DOHH2 (cell line): Measurements from ENCODE around the gene TMEM97.

Experiments used
- CTCF ChIP-seq: fragments of 200-600 bp; sonication (generic); IDR thresholded peaks from one replicate; pipeline ENCODE4 v1.5.1; 2014; ENCODE audit warnings: antibody characterized with exemption, mild to moderate bottlenecking, low read depth, low read length; ENCODE audit not compliant: poor library complexity, severe bottlenecking
- EZH2phosphoT487 ChIP-seq: fragments of 200-600 bp; sonication (generic); IDR thresholded peaks from 2 replicates; pipeline ENCODE4 v1.6.1; 2017; ENCODE audit warnings: borderline replicate concordance, mild to moderate bottlenecking, antibody characterized with exemption, low read length, moderate library complexity, mixed read lengths

GRCh38 chr17:28276011-28276410 is 43.0 kb upstream of the TMEM97 start:
- TF ChIP-seq CTCF (no peak), EZH2phosphoT487 (no peak)
